ENCODE measurements around the gene STIM2. TPM values are rescaled to one million over a fixed set of nuclear protein-coding genes. Genes with fewer than 3 reads are reported as not detected.

STIM2 gene
- total RNA-seq, 1 donor from 2014 or later: 25.8 TPM

- no peak overlapping the region for H3K27ac ChIP-seq
- H3K27me3 Mint-ChIP-seq (ENCODE audit: insufficient read depth, low read depth): no peaks in the 10 kb centered on the region
- TF ChIP-seq CTCF (IDR thresholded peaks at IDR 0.05) (no peak), EZH2phosphoT487 (IDR thresholded peaks at IDR 0.05) (no peak), EZH2 (IDR thresholded peaks at IDR 0.05) (no peak)
- H3K9me3 Mint-ChIP-seq: no peaks in the 10 kb centered on the region
- peaks cover 5% of the 10 kb centered on the region for H3K36me3 ChIP-seq
- no peak overlapping the region for H3K4me3 ChIP-seq
- H3F3A ChIP-seq (ENCODE audit: low read depth): no peaks in the 10 kb centered on the region
- no peak overlapping the region for H3K4me3 Mint-ChIP-seq
- peaks cover 15% of the 10 kb centered on the region for H3K36me3 Mint-ChIP-seq
- peaks cover 9% of the 10 kb centered on the region for H4K20me1 ChIP-seq (ENCODE audit: low read depth)
- no peak overlapping the region for H3K27ac Mint-ChIP-seq
- H2AFZ ChIP-seq (replicated peaks): no peak overlapping the region
- DNase-seq (ENCODE audit: low spot score): no peak
- H3K27me3 ChIP-seq: no peaks in the 10 kb centered on the region
- H3K9ac ChIP-seq: no peak overlapping the region
- peaks cover 10% of the 10 kb centered on the region for H3K4me1 ChIP-seq
- H3K79me2 ChIP-seq (ENCODE audit: low read depth): peaks cover 30% of the 10 kb centered on the region
- H3K4me2 ChIP-seq: no peak overlapping the region
- no peaks in the 10 kb centered on the region for H3K9me3 ChIP-seq (ENCODE audit: low read depth)
- H3K4me1 Mint-ChIP-seq: peaks cover 6% of the 10 kb centered on the region
Observed at GRCh38 chr4:26916195-26916594, 55.6 kb downstream of the STIM2 start.

GRCh38 chr4:26930964-26931363 lies 70.3 kb downstream of the STIM2 start:
- H3K4me1 Mint-ChIP-seq: peaks cover 4% of the 10 kb centered on the region
- peak overlapping the region; percentile 20 for H3K4me2 ChIP-seq
- no peak overlapping the region for H3K9ac ChIP-seq
- DNase-seq (ENCODE audit: low spot score): peak; percentile 6
- H3K4me3 ChIP-seq: no peak overlapping the region
- H3K27me3 Mint-ChIP-seq (ENCODE audit: insufficient read depth, low read depth): no peaks in the 10 kb centered on the region
- no peaks in the 10 kb centered on the region for H4K20me1 ChIP-seq (ENCODE audit: low read depth)
- H2AFZ ChIP-seq (replicated peaks): no peak overlapping the region
- no peaks in the 10 kb centered on the region for H3K27me3 ChIP-seq
- no peaks in the 10 kb centered on the region for H3K36me3 ChIP-seq
- H3K4me3 Mint-ChIP-seq: no peak overlapping the region
- peaks cover 2% of the 10 kb centered on the region for H3K9me3 Mint-ChIP-seq
- peaks cover 11% of the 10 kb centered on the region for H3K4me1 ChIP-seq
- H3K79me2 ChIP-seq (ENCODE audit: low read depth): peaks cover 7% of the 10 kb centered on the region
- H3K27ac Mint-ChIP-seq: no peak overlapping the region
- no peaks in the 10 kb centered on the region for H3K9me3 ChIP-seq (ENCODE audit: low read depth)
- no peak overlapping the region for H3K27ac ChIP-seq
- no peaks in the 10 kb centered on the region for H3K36me3 Mint-ChIP-seq
- H3F3A ChIP-seq (ENCODE audit: low read depth): no peaks in the 10 kb centered on the region
- TF ChIP-seq EZH2 (IDR thresholded peaks at IDR 0.05): no peak
- TF ChIP-seq EZH2phosphoT487 (IDR thresholded peaks at IDR 0.05): no peak
- TF ChIP-seq CTCF (IDR thresholded peaks at IDR 0.05): no peak

- no peak overlapping the region for H3K27ac Mint-ChIP-seq
- peaks cover 2% of the 10 kb centered on the region for H3K9me3 Mint-ChIP-seq
- Histone ChIP-seq H4K20me1 (ENCODE audit: low read depth) (no peaks in the 10 kb centered on the region), H2AFZ (replicated peaks) (no peak overlapping the region), H3K4me2 (peak overlapping the region; percentile 20), H3K27ac (no peak overlapping the region), H3K27me3 (no peaks in the 10 kb centered on the region), H3F3A (ENCODE audit: low read depth) (no peaks in the 10 kb centered on the region), H3K9me3 (ENCODE audit: low read depth) (no peaks in the 10 kb centered on the region), H3K79me2 (ENCODE audit: low read depth) (peaks cover 7% of the 10 kb centered on the region), H3K9ac (no peak overlapping the region), H3K4me1 (peaks cover 11% of the 10 kb centered on the region), H3K36me3 (no peaks in the 10 kb centered on the region), H3K4me3 (no peak overlapping the region)
- DNase-seq (ENCODE audit: low spot score): no peak
- peaks cover 4% of the 10 kb centered on the region for H3K4me1 Mint-ChIP-seq
- no peaks in the 10 kb centered on the region for H3K27me3 Mint-ChIP-seq (ENCODE audit: insufficient read depth, low read depth)
- H3K4me3 Mint-ChIP-seq: no peak overlapping the region
- H3K36me3 Mint-ChIP-seq: no peaks in the 10 kb centered on the region
- TF ChIP-seq EZH2phosphoT487 (IDR thresholded peaks at IDR 0.05) (no peak), CTCF (IDR thresholded peaks at IDR 0.05) (no peak), EZH2 (IDR thresholded peaks at IDR 0.05) (no peak)
Observed at GRCh38 chr4:26931451-26931850, 70.8 kb downstream of the STIM2 start.

All from neural progenitor cell (in vitro differentiated cells).